GM21515 (cell line): ENCODE results near the gene IGF2BP1.
"Not testable (repeated sequence)": the region's sequence is repeated elsewhere in the genome, so short reads cannot be mapped to it uniquely, and the experiment has no call there.

ENCODE experiments used
- ATAC-seq: cut with Tn5 transposase; IDR thresholded peaks from one replicate; pipeline ENCODE4 v1.9.1; 2021; ENCODE audit not compliant: unreplicated experiment

The IGF2BP1 gene

GRCh38 chr17:49089094-49089493, 91.9 kb downstream of the IGF2BP1 start:
- no peak for ATAC-seq

GRCh38 chr17:49090878-49091594, 93.9 kb downstream of the IGF2BP1 start:
- ATAC-seq: no peak

GRCh38 chr17:49093131-49093530, 95.9 kb downstream of the IGF2BP1 start:
- no peak for ATAC-seq

GRCh38 chr17:49100601-49101000, 103.4 kb downstream of the IGF2BP1 start:
- no peak for ATAC-seq

GRCh38 chr17:49101054-49101534, 103.9 kb downstream of the IGF2BP1 start:
- ATAC-seq: no peak

- ATAC-seq: not testable (repeated sequence)
Measured at GRCh38 chr17:49103360-49103759, 106.2 kb downstream of the IGF2BP1 start.

GRCh38 chr17:49104511-49105074, 107.4 kb downstream of the IGF2BP1 start:
- no peak for ATAC-seq
